Fibroblast of the conjunctiva (primary cell): ENCODE measurements around the gene CNTNAP2.
"Not testable (repeated sequence)": the region's sequence is repeated elsewhere in the genome, so short reads cannot be mapped to it uniquely, and the experiment has no call there.

Experiments used
- DNase-seq: peaks from one replicate; pipeline ENCODE4 v3.0.0-alpha.2; 2010; ENCODE audit warnings: low read depth

The CNTNAP2 gene

DNA sequence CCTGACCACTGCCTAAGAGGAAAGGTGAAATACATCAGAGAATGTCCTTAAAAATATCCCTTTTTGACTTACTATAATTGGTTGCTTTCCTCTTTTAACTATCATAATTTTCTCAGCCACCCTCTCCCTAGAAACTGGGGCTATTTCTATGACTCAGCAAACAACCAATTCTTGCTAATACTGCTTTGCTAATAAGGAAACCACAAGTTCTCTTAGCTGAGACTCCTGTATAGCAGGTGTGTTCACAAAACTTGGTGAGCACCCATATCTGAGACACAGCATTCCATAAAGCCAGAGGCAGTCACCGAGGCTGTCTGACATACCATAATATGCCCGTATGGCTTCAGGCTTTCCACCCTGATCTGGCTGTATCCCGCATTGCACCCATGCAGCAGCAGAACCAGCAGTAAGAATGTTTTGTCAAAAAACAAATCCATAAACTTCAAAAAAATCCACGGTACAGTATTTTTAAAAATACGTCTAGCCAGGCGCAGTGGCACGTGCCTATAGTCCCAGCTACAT lies 2282.3 kb downstream of the CNTNAP2 start:
- no peak for DNase-seq

DNA sequence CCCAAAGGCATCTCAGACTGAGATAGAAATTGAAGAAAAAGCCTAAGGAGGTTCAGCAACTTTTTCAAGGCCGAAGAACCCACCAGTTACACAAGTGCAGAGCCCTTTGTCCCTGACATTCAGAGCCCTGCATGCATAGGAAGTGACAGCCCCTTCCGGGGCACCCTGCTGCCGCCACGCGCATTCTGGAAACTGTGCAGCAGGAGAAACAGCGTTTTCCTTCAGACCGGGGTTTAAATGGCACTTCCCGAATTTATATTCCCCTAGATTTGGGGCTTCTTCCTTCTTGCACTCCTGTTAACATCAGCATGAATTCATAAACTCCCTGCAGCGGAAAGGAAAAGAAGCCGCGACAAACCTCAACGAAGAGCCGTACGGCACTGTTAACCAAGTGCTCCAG lies 2283.5 kb downstream of the CNTNAP2 start:
- no peak for DNase-seq

DNA sequence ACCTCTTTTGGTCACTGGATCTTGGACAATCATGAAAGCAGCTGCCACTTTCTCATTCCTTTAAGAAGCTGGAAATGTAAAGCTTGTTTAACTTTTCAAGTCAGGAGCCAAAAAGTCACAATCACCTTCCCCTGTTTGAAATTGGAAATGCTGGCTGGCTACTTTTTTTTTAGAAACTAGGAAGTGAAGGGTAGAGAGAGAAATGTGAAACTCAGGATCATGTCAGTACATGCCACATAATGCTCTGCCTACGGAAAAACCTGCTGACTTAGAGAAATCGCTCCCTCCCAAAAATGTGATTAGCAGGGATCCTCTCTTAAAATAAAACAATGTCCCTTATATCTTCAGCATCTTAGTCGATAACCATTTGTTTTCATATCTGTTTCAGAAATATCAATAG lies 2285.6 kb downstream of the CNTNAP2 start:
- DNase-seq: no peak

DNA sequence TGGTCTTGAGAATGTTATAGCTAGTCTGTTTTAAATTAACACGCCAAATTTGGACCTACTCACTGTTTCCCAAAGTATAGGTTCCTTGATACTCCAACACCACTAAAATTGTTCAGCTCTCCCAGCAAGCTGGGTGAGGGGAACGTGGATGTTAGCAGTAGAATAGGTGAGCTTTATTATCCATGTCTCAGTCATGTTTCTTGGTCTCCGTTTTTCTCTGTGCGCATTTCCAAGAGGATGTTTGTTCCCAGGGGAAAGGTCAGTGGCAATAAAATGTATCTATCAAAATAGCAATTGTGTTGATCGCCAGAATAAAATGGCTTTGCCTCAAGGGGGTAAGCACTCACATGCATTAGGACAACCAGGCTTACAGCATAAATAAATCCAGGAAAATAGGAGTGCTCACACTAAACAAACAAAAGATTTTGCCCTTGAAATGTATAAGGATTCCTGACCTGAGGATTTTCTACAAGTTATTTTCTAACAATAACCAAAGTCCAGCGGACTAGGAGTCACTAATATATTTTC lies 2286.9 kb downstream of the CNTNAP2 start:
- DNase-seq: no peak

DNA sequence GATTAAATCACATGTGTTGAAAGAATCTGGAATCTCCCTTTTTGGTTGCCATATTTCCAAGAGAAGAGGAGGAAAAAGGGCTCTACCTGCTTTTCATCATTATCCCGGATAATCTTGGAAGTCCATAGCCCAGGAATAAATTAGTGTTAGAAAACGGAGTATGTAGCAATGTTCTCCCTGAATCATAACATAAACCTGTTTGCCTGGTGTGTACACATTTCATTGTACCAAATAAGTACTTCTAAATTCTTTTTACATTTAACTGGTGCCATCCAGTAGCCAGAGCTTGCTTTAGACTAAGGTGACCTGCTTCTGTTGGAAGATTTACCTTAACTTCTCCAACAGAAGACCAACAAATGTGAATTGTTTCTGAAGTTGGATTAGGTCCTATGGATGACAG lies 2291.7 kb downstream of the CNTNAP2 start:
- no peak for DNase-seq

DNA sequence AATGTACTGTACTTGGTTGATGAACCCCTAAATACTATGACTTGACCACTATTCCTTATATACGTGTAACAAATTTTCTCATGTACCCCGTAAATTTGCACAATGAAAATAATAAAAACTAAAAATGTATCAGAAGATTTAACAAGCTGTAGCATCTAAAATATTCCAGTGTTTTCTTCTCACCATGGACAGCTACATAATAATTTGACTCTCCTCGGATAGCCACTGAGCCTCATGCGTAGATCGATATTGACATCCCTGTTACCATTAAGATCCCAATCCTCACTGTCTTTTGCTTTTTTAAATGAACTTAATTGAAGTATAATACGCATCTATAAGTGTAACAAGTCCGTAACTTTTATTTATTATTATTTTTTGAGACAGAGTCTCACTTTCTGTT lies 2294.3 kb downstream of the CNTNAP2 start:
- DNase-seq: no peak

DNA sequence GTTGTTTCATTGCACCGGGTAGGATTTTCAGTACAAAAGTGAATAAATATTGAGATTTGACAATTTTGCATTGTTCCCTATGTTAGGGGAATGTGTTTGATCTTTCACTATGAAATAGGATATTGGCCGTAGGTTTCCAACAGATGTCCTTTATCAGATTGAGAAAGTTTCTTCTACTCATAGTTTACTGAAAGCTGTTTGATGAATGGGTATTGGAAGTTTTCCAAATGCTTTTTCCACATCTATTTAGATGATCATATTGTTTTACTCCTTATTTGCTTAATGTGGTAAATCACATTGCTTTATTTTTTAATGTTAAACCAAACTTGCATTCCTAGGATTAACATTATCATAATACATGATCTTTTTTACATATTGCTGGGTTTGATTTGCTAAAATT lies 2296.1 kb downstream of the CNTNAP2 start:
- DNase-seq: no peak

DNA sequence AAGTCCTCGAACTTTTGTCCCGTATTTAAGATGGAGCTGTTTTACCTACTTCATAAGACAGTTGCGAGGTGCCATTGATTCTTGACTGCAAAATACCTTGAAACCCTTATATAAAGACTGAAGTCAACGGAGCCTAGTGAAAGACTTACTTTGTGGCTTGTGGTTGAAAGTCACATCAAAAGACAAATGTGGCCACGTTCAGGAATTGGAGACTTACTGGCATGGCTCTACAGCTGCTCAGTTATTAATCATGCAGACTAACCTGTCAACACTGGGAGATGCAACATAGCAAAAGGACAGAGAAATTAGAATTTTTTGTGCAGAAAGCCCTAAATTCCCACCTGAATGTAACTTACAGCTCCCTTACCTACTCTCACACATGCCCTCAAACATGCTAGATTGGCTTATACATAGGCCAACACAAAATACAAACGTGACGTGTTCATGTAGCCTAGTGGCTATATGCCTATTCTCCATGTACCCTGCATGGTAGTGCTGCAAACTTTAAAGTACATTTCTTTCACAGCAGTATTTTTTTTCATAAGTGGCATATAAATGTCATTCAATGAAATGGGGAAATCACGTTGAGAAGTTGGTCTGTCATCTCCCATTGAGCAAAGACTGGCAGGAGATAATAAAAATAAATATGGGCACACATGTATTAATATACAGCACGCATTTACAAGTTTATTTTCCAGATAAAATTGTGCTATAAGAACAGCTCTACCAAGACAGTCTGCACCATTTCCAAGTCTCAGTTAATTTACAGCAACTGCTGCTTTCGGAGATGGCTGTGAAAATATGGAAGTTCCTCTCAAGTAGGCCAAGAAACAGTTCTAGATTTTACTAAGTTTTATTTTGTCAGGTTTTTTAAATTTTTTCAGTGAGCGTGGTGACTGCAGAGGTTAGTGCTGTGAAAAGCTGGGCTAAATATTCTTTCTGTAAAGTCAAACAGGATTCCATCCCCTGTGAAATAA lies 2303.5 kb downstream of the CNTNAP2 start:
- DNase-seq: no peak

DNA sequence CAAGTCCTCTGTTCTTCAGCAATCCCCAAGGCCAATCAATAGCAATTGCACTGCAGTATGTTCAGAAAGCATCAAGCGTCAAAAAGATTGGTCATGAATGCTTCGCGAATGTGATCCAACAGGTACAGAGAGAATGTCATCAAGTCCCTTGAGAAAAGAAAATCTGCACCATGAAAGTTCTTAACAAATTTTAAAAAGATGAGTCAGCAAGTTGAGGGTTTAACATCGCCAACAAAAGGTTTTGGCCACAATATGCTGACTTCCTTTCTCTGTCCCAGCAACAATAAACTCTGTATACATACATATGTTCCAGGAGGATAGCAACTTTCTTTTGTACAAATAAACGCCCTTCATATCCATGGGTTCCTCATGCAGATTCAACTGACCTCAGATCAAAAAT lies 2305.4 kb downstream of the CNTNAP2 start:
- no peak for DNase-seq

DNA sequence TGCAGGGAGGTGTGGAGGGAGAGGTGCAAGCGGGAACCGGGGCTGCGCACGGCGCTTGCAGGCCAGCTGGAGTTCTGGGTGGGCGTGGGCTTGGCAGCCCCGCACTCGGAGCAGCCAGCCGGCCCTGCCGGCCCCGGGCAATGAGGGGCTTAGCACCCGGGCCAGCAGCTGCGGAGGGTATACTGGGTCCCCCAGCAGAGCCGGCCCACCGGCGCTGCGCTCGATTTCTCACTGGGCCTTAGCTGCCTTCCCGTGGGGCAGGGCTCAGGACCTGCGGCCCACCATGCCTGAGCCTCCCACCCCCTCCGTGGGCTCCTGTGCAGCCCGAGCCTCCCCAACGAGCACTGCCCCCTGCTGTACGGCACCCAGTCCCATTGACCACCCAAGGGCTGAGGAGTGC lies 2309.8 kb downstream of the CNTNAP2 start:
- DNase-seq: not testable (repeated sequence)

DNA sequence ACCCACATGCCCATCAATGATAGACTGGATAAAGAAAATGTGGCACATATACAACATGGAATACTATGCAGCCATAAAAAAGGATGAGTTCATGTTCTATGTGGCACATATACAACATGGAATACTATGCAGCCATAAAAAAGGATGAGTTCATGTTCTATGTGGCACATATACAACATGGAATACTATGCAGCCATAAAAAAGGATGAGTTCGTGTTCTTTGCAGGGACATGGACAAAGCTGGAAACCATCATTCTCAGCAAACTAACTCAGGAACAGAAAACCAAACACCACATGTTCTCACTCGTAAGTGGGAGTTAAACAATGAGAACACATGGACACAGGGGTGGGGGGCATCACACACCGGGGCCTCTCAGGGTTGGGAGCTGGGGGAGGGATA lies 2314.1 kb downstream of the CNTNAP2 start:
- DNase-seq: not testable (repeated sequence)

DNA sequence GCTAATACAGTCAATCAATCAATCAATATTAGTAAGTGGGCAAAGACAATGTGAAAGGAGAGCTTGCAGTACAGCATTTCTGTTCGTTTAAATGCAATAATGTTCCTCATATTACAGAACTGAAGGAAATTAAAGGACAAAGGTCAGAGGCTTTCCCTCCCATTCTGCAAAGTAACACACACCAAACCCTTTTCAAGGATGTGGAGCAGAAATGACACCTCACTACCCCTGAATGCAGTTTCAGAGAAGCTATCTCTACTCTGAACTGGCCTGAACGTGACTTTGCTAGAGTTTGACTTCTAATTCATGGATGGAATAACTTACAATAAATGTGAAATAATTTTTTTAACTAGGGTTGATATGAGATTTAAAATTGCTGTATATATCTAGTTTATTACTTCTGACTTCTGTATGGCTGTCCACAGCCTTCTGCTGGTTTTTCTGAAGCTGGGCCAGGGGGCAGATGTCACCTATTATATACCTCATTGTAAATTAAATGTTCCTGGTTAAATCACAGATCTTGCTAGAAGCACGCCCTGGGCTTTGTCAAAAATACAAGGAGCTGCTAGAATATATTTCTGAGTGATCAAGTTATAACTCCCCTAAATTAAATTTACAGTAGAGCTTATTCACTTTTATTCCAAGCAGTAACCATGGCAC lies 2317.1 kb downstream of the CNTNAP2 start:
- no peak for DNase-seq

DNA sequence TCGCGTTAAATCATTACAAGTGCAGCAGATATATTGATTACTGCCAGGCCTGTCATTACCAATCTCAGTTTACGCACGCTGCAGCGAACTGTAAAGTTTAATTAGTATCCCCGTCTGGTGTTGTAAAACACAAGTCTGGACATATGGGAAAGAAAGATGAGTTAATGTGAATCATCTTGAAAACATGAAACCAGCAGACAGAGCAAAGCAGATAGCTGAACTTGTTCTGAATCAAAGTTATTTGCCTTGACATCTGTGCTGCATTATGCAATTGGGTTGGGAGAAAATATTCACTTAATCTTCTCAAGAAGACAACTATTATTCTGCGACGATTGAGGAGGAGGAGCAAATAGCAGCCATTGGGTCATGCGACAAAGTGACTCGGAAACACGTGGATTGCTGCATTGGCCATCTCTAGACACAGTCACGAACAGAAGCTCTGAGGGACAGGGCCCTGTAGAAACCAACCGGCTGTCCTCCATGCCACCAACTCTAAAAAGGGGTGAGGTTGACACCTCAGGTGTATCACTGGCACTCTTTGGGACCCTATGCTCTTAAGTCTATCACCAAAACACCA lies 2317.7 kb downstream of the CNTNAP2 start:
- no peak for DNase-seq

DNA sequence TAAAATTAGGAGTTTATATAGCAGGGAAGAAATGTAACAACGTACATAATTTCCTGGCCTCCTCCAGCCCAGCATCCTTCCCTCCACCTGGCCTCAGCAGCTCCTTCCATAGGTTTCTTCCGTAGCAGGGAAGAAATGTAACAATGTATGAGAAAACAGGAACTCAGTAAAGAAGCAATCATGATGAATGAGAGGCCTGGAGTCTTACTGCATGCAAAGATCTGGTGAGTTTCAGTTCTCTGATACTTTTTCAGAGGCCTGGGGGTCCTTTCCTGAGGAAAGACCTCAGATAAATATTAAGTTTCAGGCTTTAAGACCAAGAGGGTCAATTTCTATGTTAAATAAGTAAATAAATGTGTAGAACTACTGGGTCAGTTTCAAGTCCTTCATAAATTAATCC lies 2318.3 kb downstream of the CNTNAP2 start:
- DNase-seq: no peak

DNA sequence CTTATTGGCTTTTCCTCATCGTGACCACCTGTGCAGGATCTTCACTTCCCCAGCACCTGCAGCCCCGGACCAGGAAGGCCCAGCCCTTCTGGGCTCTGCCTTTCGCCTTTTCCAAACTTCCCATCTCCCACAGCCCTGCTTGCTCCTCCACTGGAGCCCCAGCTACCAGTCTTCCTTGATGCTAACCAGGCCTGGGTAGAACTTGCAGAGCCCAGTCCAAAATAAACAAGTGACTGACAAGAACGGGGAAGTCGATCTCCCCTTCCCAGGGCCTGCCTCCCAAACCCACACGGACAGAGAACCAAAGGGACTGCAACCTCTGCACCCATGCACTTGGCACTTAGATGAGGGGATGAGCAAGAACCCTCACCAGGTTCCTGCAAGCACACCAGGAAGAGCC lies 2319.1 kb downstream of the CNTNAP2 start:
- no peak for DNase-seq

DNA sequence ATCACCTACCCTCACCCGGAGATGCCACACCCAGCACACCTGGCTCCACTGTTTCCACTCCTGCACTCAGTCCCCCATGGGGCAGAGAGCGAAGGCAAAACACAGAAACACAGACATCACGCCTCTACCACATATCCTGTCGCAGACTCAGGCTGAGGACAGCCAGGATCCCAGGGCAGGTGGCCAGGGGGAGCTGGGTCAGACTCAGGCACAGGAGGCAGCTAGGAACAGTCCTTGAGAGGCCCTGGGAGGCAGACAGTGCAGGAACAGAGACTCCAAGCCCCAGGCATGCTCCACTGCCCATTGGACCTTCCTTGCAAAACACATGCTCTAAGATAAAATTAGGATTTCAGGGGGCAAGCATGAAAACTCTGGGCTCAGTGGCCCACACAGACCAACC lies 2319.5 kb downstream of the CNTNAP2 start:
- no peak for DNase-seq

DNA sequence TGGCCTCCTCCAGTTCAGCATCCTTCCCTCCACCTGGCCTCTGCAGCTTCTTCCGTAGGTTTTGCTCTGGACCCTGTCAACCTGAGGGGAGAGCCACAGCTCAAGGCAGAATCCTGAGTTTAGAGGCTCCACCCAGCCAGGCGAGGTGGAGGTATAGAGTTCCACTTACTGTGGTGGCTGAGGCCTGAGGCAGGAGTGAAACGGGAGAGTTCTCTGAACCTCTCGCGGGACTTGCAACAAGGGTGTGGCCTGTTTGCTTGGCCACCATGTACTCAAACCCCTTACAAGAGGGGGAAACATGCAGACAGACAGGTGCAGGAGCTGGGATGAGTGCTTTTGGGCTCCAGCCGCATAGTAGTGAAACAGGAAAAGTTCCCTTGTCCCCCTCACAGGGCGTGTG lies 2320.0 kb downstream of the CNTNAP2 start:
- no peak for DNase-seq

DNA sequence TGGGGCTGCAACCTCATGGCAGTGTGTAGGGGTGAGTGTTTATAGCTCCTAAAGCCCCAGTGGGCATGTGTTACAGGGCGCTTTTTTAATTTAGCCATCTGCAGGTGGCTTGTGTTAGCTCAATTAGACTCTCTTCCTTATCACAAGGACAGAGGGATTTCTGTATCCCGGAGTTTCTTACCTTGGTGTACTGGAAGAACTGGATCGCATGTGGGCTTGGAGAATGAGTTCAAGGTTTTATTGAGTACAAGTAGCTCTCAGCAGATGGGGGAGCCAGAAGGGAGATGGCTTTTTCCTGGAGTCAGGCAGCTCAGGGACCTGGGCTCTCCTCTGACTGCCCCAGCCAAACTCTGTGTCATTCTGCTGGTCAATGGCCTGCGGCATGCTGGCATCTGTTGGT lies 2320.4 kb downstream of the CNTNAP2 start:
- no peak for DNase-seq

DNA sequence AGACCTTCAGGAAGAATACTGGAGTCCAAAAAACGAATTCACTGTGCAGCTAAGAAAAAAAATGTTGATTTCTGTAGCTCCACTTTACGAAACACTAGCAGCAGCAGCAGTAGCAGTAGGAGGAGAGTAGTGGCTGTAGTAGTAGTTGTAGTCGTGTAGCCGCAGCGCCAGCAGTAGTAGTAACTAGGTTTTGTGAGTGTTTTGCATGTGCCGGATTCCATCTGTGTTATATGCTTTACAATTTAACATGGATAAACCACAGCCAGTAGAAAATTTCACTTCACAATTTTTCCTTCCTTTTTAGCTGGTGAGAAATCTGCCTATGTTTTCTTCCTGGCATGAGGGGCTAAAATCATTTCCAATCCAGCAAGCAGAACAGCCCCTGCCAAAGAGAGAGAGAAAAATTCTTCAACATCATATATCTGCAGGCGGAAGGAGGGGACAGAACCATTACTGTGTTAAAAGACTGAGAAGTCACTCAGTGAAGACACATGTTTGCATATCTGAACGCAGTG lies 2325.6 kb downstream of the CNTNAP2 start:
- DNase-seq: no peak

DNA sequence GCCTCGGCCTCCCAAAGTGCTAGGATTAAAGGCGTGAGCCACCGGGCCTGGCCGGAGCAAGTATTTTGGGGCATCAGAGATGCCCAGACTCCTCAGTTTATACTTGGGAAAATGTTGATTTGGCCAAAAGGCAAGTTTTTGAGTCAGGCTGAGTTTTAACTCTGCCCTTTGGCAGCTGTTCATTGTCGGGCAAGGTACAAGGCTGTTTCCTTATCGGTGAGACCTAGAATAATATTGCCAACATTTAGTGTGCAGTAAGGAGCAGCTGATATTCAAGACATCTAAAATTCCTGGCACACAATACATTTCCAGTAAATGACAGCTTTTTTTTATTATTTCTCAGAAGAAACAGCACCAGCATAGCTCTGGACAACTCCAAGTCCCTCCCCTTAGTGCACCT lies 2326.3 kb downstream of the CNTNAP2 start:
- DNase-seq: no peak

DNA sequence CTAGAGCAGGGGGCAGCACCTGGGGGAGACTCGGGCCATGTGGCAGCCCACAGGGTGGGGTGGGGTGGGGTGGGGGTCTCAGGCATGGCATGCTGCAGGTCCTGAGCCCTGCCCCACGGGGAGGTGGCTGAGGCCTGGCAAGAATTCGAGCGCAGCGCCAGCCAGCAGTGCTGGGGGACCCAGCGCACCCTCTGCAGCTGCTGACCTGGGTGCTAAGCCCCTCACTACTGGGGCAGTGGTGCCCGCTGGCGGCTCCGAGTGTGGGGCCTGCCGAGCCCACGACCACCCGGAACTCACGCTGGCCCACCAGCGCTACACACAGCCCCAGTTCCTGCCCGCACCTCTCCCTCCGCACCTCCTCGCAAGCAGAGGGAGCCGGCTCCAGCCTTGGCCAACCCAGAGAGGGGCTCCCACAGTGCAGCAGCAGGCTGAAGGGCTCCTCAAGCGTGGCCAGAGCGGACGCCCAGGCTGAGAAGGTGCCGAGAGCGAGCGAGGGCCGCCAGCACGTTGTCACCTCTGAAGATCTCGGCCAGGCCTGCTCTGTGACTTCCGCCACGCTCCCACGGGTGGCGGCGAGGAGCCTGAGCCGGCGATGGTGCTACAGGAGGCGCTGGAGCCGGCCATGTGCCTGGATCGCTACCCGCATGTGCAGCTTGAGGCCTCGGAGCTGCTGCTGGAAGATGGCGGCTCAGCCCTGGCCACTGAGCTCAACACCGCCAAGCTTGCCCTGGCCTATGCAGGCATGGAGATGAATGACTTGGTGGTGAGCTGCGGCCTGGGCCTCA lies 2328.9 kb downstream of the CNTNAP2 start:
- DNase-seq: no peak
